Pancreas (tissue), 10 donors: ENCODE measurements around the gene PCSK6. TPM values are rescaled to one million over a fixed set of nuclear protein-coding genes. Genes with fewer than 3 reads are reported as not detected.

Experiments
- ATAC-seq, 4 donors: fragments of 200-7000 bp; cut with Tn5 transposase; one replicate each; pipeline versions ENCODE4 v1.8.0 to v1.9.1; 2020; ENCODE audit warnings: mild to moderate bottlenecking in 4 of 4, moderate library complexity in 4 of 4
- DNase-seq, 6 donors: peaks; one replicate each; pipeline ENCODE4 v3.0.0-alpha.2; 2020
- FAIRE-seq: peaks from 2 replicates; lab custom pipeline; 2012; peaks lifted over from hg19 to GRCh38; lab: Jason Lieb, UNC
- H3K27ac ChIP-seq, 4 donors: fragments of 200-600 bp; sonication (generic); 1 replicate in 3 of 4; 2 replicates in 1 of 4; pipeline versions ENCODE4 v1.5.0 to v1.8.0; 2020
- H3K27me3 ChIP-seq, 4 donors: fragments of 200-600 bp; one replicate each; pipeline ENCODE4 v1.8.0; 2021
- H3K36me3 ChIP-seq, 3 donors: fragments of 200-600 bp; sonication (generic) in 1 of 3; one replicate each; pipeline versions ENCODE4 v1.5.0 to v1.8.0; 2020 to 2021
- H3K4me1 ChIP-seq, 3 donors: fragments of 200-600 bp; one replicate each; pipeline ENCODE4 v1.8.0; 2021
- H3K4me3 ChIP-seq, 4 donors: fragments of 200-600 bp; sonication (generic) in 2 of 4; one replicate each; pipeline versions ENCODE4 v1.5.0 to v1.8.0; 2020 to 2021
- H3K9me3 ChIP-seq, 4 donors: fragments of 200-600 bp; one replicate each; pipeline ENCODE4 v1.8.0; 2021
- WGBS, 2 donors: extraction: QIAGEN DNeasy Blood & Tissue Kit; methylation state at CpG; one replicate each; pipeline ENCODE4 v1.1.7; 2013; 5-methylcytosine and 5-hydroxymethylcytosine counted together
- intact Hi-C, 3 donors: fragments of 100-400 bp; cut with DNase I; formaldehyde crosslinking; loops; one replicate each; pipeline versions ENCODE4 v1.11.1 to v1.14.2; 2022
- polyA plus RNA-seq, 2 donors: library from polyadenylated mRNA; stranded (reverse); fragments of 200-250 nt; gene quantifications; one replicate each; pipeline ENCODE4 v1.2.3, GENCODE V29; 2013
- total RNA-seq, 6 donors: library from RNA; stranded (reverse); fragmentation: NEBNext Ultra II Directional in 4 of 6; extraction: Animal tissue kit (Norgen Biotek cat#: 25700) in 4 of 6; gene quantifications; one replicate each; pipeline versions ENCODE4 v1.2.1 to v1.2.4, GENCODE V29; 2021 to 2023
- TF ChIP-seq, protein P1 (sequence below), 4 donors: fragments of 200-600 bp; sonication (generic) in 3 of 4; IDR thresholded peaks; one replicate each; pipeline versions ENCODE4 v1.5.0 to v1.8.0; 2021; ENCODE audit warnings: antibody characterized with exemption in 4 of 4
- donor health status: healthy with polysubstance abuse.
- donor health status: DM: no; HTN: no; CAD: no; lungs with moderate emphysema.
- donor health status: DM: no; HTN: no; CAD: no.
- donor health status: control.
- donor health status: control.
- donor health status: Bipolar disorder and iron deficiency.
- donor health status: DM: yes; HTN: yes; CAD: no.
- donor health status: DM: no; HTN: no; CAD: no.
- donor health status: DM: no; HTN: no; CAD: no.
- donor health status: DM: yes; HTN: yes; CAD: no.

PCSK6 gene
- total and polyA plus RNA-seq, 8 donors, result 0.87 to 4.5 (median 3.0) TPM

DNA sequence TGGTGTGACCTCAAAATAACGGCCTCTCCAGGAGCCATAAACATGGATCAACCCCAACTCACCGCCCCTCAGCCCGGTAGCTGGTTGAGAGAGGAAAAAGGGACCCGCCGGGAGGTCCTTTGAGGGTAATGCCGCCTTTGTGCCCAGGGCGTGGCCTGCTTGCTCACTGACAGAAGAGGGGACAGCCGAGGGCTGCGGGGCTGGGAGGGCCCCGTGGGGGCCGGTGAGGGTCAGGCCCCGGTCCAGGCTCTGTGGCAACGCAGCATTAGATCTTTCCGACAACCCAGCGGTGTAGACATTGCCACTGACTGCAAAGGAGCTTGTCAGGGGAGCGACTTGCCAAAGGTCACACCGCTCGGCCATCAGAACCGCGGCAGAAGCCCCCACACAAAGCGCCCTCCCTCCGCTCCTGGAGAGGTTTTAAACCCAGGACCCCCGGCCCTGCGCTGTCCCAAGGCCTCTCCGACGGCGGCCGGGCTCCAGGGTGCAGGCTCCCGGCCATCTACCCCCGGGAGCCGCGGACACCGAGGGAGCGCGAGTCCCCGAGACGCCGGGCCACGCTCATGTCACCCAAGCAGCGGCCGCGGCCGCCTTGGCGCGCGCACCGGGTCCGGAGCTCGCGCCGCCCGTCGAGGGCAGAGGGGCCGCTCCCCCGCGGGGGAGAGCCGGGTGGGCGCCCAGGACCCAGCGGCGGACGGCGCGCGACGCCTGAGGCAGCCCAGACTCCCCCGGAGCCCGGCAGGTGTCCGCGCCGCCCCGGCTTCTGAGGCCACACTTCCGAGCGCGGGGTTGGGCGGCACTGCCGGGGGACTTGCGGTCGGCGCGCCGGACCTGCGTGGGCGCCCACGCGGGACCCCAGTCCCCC is 975 bp downstream of the PCSK6 start:
- no peaks in the 10 kb centered on the region for H3K4me1 ChIP-seq
- no peaks in the 10 kb centered on the region for H3K27me3 ChIP-seq
- FAIRE-seq (no peak), DNase-seq (no peak), ATAC-seq (peak in 2 of 4 donors; percentile 15 to 23)
- H3K27ac ChIP-seq, result no peak overlapping the region
- 17 to 25% methylated on average over 51 to 85 of the region's 85 CpGs for WGBS, 2 donors
- no peaks in the 10 kb centered on the region for H3K9me3 ChIP-seq
- TF ChIP-seq, protein P1, sequence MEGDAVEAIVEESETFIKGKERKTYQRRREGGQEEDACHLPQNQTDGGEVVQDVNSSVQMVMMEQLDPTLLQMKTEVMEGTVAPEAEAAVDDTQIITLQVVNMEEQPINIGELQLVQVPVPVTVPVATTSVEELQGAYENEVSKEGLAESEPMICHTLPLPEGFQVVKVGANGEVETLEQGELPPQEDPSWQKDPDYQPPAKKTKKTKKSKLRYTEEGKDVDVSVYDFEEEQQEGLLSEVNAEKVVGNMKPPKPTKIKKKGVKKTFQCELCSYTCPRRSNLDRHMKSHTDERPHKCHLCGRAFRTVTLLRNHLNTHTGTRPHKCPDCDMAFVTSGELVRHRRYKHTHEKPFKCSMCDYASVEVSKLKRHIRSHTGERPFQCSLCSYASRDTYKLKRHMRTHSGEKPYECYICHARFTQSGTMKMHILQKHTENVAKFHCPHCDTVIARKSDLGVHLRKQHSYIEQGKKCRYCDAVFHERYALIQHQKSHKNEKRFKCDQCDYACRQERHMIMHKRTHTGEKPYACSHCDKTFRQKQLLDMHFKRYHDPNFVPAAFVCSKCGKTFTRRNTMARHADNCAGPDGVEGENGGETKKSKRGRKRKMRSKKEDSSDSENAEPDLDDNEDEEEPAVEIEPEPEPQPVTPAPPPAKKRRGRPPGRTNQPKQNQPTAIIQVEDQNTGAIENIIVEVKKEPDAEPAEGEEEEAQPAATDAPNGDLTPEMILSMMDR (IDR thresholded peaks at IDR 0.05), result no peak
- H3K4me3 ChIP-seq, result peak overlapping the region in 3 of 4 donors; percentile 7 to 40 (median 27)
- intact Hi-C loops, result no loop called here
- H3K36me3 ChIP-seq, result no peaks in the 10 kb centered on the region

DNA sequence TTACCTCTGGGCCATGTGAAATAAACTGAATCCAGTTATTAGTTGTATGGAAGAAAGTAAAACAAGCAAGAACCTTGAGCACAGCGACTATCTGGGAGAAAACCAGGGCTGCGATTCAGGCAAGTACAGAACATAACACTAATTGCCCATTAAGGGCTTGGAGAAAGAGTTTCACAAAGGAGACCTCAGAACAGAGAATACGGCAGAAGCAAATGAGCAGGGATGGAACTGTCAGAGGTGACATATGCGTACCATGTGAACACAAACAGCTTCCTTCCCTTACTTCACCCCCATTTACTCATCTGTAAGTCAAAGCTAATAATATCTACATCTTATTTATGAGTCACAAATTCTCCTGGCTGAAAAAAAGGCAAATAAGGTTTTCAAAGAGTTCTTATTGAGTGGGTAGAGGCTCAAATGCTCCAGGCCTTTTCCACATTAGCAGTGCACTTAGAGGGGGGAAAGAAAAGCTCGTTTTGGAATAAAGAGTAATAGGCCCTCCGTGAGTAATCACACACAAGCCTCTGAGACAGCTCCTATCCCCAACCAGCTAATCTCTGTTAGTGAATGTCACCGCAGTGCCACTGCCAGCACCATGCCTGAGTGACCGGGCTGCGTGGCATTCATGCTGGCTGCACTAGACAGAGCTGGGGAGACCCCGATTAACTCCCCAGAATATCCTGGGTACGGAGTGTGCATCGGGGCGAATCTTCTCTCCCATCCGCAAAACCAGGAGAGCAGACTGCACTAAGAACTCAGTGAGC is 2.6 kb downstream of the PCSK6 start:
- Histone ChIP-seq H3K36me3 (no peaks in the 10 kb centered on the region), H3K4me3 (no peak overlapping the region), H3K9me3 (no peaks in the 10 kb centered on the region), H3K27me3 (no peaks in the 10 kb centered on the region), H3K27ac (no peak overlapping the region), H3K4me1 (no peaks in the 10 kb centered on the region)
- no peak for DNase-seq
- 91 to 94% methylated on average over 14 of the region's 14 CpGs for WGBS, 2 donors
- intact Hi-C loops, result no loop called here
- no peak for FAIRE-seq
- TF ChIP-seq, protein P1 (IDR thresholded peaks at IDR 0.05), result no peak
- no peak for ATAC-seq

DNA sequence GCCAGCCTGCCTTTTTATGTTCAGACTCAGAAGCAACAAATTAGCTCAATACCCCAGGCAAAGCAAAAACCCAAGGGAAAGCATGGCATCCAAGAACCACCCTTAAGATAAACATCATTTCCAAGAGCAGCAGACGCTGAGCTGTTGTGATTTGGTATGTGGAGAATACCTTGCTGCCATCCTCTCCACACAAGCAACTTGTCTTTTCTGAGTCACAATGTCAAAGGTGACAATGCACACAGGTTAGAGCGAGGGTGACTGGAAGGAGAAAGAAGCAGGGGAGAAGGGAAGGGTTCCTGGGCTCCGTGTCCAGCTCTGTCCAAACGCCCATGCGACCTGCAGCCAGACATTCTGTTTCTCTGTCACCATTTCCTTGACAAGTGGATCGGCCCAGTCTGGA is 6.0 kb downstream of the PCSK6 start:
- Histone ChIP-seq H3K27ac (no peak overlapping the region), H3K36me3 (no peaks in the 10 kb centered on the region), H3K27me3 (no peaks in the 10 kb centered on the region), H3K9me3 (no peaks in the 10 kb centered on the region), H3K4me3 (no peak overlapping the region), H3K4me1 (no peaks in the 10 kb centered on the region)
- intact Hi-C loops, result no loop called here
- no peak for FAIRE-seq
- TF ChIP-seq, protein P1 (IDR thresholded peaks at IDR 0.05), result no peak
- WGBS, 2 donors, result 86 to 89% methylated on average over 6 of the region's 6 CpGs
- no peak for DNase-seq
- ATAC-seq, result no peak

DNA sequence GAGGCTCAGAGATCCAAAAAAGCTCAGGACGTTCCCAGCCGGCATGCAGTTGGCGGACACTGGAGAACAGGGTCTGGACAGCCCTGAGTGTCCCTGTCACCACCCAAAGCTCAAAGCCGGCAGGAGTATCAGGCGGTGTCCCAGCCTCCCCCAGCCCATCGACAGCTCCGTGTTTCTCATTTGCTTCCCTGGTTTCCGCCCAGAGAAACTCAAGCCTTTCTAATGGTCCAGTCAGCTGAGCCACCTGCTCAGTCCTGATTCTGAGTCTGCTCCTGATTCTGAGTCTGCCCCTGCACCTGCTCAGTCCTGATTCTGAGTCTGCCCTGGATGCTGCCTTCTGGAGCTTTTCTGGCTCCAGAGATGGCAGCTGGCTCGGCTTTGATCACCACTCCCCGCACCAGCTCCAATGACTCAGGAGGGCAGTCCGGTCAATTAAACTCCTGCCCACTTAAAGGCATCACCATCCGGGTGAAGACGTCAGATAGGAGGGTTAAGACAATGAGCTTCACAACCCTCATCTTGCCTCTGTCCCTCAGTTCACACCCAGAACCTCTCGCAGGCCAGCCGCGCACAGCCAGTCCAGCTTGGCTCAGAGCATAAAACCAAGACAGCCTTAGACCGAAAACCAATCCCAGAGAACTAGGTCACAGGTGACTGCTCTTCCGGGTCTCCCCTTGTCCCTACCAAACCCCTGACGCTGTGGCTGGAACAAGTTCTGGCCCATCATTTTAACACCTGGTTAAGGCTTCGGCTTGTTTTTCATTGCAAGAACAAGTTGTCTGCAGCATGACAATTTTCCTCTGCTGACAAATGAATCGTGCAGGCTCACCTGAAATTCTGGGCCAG is 6.8 kb downstream of the PCSK6 start:
- intact Hi-C loops, result no loop called here
- Histone ChIP-seq H3K36me3 (no peaks in the 10 kb centered on the region), H3K27me3 (no peaks in the 10 kb centered on the region), H3K4me1 (no peaks in the 10 kb centered on the region), H3K4me3 (no peak overlapping the region), H3K27ac (no peak overlapping the region), H3K9me3 (no peaks in the 10 kb centered on the region)
- ATAC-seq (no peak), DNase-seq (no peak), FAIRE-seq (no peak)
- 87 to 90% methylated on average over 21 of the region's 21 CpGs for WGBS, 2 donors
- TF ChIP-seq, protein P1 (IDR thresholded peaks at IDR 0.05), result no peak
